ENCODE measurements around the gene TEX261.
"Not testable (repeated sequence)": the region's sequence is repeated elsewhere in the genome, so short reads cannot be mapped to it uniquely, and the experiment has no call there.

Gene TEX261

GRCh38 chr2:71000780-71001591 is 6.3 kb upstream of the TEX261 start:
- DNase-seq (ENCODE audit: low read depth), result peak; percentile 70

- not testable (repeated sequence) for DNase-seq (ENCODE audit: low read depth)
Observed at GRCh38 chr2:70999931-71000330, 5.3 kb upstream of the TEX261 start.

GRCh38 chr2:70999362-70999761 is 4.7 kb upstream of the TEX261 start:
- no peak for DNase-seq (ENCODE audit: low read depth)

DNA sequence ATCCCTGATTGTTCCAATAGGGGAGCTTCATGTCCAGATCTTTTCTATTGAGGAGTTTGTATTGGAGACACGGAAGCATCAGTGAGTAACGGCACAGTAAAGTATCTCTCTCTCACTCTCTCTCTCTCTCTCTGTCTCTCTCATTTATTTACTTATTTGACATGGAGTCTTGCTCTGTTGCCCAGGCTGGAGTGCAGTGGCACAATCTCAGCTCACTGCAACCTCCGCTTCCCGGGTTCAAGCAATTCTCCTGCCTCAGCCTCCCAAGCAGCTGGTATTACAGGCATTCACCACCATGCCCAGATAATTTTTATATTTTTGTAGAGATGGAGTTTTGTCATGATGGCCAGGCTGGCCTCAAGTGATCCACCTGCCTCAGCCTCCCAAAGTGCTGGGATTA is 4.2 kb upstream of the TEX261 start:
- DNase-seq (ENCODE audit: low read depth), result not testable (repeated sequence)

GRCh38 chr2:70995426-70995729 is 705 bp upstream of the TEX261 start:
- DNase-seq (ENCODE audit: low read depth), result peak; percentile 44

DNA sequence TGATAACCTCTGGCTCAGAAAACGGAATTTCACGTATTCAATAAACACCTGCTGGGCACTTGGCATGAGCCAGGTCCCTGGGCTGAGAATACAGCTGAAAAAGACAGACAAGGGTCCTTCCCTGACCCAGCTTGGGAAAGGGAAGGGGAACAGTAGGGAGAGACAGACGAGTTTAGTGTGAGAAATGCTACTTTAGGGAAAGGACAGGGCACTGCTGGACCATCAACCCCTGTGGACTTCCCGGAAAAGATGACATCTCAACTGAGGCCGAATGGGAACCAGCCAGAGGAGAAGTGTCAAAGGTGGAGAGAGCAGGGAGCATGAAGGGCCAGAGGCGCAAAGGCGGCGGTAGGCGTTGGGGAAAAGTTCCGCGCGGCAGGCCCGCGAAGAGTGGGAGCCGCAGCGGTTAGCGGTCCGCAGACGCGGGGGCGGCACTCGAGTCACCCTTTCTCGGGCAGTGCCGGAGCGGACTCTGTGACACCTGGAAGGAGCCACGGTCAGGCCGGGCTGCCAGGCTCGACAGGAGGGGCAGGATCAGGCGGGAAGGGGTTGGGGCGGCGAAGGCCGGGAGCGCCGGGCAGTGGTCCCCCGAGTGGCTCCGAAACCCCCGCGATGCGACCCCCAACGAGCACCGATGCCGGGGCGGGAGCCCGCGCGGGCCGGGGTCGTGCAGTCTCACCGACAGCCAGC is 519 bp downstream of the TEX261 start:
- DNase-seq (ENCODE audit: low read depth), result no peak

- DNase-seq (ENCODE audit: low read depth), result no peak
Observed at GRCh38 chr2:70992945-70993853, 1.5 kb downstream of the TEX261 start.

- no peak for DNase-seq (ENCODE audit: low read depth)
Observed at GRCh38 chr2:70991742-70992141, 2.9 kb downstream of the TEX261 start.

GRCh38 chr2:70991142-70991541 is 3.5 kb downstream of the TEX261 start:
- no peak for DNase-seq (ENCODE audit: low read depth)

- no peak for DNase-seq (ENCODE audit: low read depth)
Observed at GRCh38 chr2:70990216-70990615, 4.5 kb downstream of the TEX261 start.

DNA sequence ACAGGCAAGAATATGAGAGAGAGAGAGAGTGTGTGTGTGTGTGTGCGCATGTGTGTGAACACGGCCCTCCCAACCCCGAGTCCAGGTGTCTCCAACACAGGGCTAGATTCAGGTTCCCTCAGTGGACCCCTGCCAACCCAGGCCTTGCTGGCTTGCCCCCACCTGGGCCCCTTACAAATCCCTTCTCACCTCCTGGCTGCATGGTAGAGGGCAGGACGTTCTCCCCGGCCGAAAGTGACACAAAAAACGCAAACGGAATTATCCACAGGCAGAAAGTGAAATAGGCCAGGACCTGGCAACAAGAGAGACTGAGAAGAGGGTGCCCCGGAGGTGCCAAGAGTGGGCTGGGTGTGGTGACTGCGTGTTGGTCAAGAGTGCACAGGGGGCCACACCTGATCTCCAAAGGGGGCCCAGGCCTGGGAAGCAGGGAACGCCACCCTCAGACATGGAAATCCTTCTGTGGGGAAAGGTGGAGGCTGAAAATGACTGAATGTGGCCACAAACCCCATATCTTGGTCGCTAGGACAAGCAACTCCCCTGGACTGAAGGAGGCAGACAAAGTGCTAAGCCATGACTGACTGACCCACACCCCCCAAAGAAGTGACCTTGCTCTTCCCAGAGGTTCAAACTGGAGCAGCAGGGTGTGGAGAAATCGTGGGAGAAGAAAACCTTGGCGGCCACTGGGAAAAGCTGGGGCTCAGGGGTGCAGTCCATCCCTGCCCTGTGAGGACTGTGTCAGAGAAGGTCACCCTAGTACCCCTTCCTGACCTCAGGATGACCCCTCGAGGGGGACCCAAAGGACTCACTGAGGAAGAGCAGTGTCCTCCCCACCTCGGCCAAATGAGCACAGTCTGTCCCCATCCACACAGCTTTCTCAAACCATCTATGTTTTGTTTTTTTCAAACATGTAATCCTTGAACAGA is 5.7 kb downstream of the TEX261 start:
- DNase-seq (ENCODE audit: low read depth), result no peak

DNA sequence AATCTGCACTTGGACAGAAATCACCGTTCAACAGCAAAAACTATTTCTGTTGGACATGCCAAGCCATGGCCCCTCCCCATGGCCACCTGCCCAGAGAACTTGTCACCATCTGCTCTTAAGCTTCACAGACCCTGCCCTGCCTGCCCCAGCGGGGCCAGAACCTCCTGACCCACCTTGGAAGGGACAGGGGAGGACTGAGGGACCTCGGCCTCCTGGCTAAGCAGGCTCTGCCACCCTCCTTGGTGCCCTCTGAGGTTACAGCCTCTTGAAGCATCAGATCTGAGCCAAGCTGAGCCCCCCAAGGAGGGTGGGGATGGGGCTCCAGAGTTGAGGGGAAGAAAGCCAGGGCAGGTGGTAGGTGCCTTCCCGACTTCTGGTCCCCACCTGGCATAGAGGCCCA is 6.5 kb downstream of the TEX261 start:
- DNase-seq (ENCODE audit: low read depth), result no peak

DNA sequence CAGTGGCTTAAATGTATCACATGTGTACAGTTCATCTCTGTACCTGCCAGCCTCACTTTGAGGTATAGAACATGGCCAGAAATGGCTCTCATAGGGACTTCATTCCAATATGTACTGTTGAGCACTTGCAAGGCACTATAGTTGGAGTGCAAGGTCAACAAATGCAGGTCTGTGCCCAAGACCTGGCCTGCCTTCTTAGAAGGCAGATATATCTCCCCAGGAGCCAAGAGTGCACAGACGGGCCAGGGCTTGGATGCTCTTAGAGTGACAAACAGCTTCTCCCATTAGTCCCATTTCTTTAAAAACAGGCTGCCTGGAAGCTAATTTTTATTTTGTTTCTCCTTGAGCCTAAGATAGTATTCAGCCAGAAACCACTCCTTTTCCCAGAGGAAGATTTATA is 7.3 kb downstream of the TEX261 start:
- DNase-seq (ENCODE audit: low read depth), result no peak

DNA sequence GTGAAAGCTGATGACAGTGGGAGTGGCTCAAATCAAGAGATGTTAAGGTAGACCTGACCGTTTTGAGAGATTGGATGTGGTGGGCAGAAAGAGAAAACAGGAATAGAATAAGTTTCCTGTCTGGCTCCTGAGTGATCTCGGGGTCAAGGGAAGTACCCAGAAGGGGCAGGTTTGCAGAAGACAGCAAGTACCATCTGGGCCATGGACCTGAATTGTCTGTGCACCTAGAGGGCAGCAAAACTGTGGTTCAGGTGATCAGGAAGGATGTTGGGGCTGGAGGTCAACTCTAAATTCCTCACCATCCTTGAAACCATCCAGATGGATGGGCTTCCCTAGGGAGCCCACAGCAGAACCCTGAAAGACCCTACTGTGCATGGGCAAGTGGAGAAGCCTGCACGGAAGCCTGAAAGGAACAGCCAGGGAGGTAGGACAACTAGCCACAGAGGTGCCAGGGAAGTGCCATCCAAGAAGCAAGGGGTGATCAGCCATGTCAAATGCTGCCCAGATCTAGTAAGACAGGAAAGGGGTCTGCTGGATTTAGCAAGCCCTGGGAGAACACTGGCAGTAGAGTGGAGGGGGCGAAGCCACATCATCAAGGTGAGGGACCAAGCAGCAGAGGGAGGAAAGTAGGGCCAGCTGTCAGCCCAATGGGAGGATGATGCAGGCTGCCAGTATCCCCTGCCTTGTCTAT is 8.0 kb downstream of the TEX261 start:
- no peak for DNase-seq (ENCODE audit: low read depth)

GRCh38 chr2:70985956-70986355 is 8.7 kb downstream of the TEX261 start:
- no peak for DNase-seq (ENCODE audit: low read depth)

GRCh38 chr2:70985283-70985688 is 9.4 kb downstream of the TEX261 start:
- DNase-seq (ENCODE audit: low read depth), result no peak

GRCh38 chr2:70984576-70985282 is 9.9 kb downstream of the TEX261 start:
- peak; percentile 73 for DNase-seq (ENCODE audit: low read depth)

GRCh38 chr2:70984228-70984575 is 10.5 kb downstream of the TEX261 start:
- DNase-seq (ENCODE audit: low read depth), result no peak

DNA sequence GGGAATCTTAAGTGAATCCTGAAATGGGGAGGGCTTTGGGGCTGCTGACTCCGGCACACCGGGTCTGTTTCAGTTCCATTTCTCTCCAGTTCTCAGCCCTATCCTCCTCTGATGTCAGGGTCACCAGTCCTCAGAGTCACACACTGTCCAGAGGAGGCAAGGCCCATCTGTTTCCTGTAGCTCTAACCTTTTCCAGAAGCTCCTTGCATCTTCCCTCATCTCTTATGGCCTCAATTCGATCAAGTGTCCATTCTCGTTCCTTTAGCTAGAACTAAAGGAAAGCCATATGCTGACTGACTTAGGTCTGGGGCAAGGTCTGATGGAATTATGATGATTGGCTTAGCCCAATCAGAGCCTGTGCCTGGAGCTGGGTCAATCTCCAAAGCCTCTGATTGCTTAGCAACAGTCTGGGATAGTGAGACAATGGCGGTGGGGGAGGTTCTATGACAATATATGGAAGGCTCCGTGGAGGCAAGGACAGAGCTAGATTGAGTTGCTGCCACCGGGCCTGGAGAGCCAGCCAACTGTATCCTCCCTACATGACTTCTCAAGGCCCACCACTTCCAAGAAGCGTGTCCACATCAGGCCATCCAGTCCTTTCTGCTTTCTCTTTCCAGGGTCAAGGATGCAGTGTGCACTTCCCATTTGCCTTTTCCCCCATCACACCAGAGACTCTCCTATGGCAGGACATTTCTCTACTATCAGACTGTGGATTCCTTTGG is 11.0 kb downstream of the TEX261 start:
- DNase-seq (ENCODE audit: low read depth), result no peak

GRCh38 chr2:70982971-70983370 is 11.7 kb downstream of the TEX261 start:
- no peak for DNase-seq (ENCODE audit: low read depth)
